ENCODE data around the gene APOBEC3C. TPM values are rescaled to one million over a fixed set of nuclear protein-coding genes. Genes with fewer than 3 reads are reported as not detected.
"Not testable (repeated sequence)": the region's sequence is repeated elsewhere in the genome, so short reads cannot be mapped to it uniquely, and the experiment has no call there.

APOBEC3C gene
- polyA plus RNA-seq, 1 donor from 2014 or later = not detected

DNA sequence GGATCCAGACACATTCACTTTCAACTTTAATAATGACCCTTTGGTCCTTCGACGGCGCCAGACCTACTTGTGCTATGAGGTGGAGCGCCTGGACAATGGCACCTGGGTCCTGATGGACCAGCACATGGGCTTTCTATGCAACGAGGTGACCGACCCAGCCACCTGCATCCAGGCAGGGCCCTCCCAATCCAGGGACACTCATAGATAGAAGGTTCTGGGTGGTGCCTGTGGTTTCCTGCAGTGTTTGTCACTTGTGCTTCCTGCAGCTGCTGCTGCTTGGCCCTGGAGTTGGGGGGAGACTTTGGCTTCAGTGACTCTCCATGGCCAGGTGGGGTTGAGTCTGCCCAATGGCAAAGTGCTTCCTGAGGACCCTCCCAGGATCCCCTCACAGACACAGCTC is 24.6 kb upstream of the APOBEC3C start:
- no peaks in the 10 kb centered on the region for H3K27me3 ChIP-seq (ENCODE audit: insufficient read depth, low read depth, low read length)
- no peak overlapping the region for H3K4me3 ChIP-seq (ENCODE audit: low read length)
- H3K9me3 ChIP-seq (ENCODE audit: low read length) = no peaks in the 10 kb centered on the region
- no peaks in the 10 kb centered on the region for H3F3A ChIP-seq (ENCODE audit: insufficient read depth, low read length, poor library complexity, severe bottlenecking)
- no peaks in the 10 kb centered on the region for H3K36me3 ChIP-seq (ENCODE audit: insufficient read depth, low read length)
- no peaks in the 10 kb centered on the region for H4K20me1 ChIP-seq (ENCODE audit: insufficient read depth)
- no peak for TF ChIP-seq CTCF (IDR thresholded peaks at IDR 0.05; ENCODE audit: poor library complexity, severe bottlenecking)
- TF ChIP-seq POLR2AphosphoS5 (IDR thresholded peaks at IDR 0.05) = no peak
- no peak for TF ChIP-seq TAF1 (IDR thresholded peaks at IDR 0.05; ENCODE audit: low read depth)
- TF ChIP-seq REST (IDR thresholded peaks at IDR 0.05; ENCODE audit: borderline replicate concordance) = no peak
- TF ChIP-seq EZH2 (IDR thresholded peaks at IDR 0.05; ENCODE audit: borderline replicate concordance, insufficient read depth, low read length, poor library complexity, severe bottlenecking) = no peak
- TF ChIP-seq EP300 (conservative IDR thresholded peaks at IDR 0.05; ENCODE audit: poor library complexity, severe bottlenecking) = no peak
- TF ChIP-seq MXI1 (conservative IDR thresholded peaks at IDR 0.05; ENCODE audit: poor library complexity, severe bottlenecking) = no peak
- no peak for TF ChIP-seq SMC3 (conservative IDR thresholded peaks at IDR 0.05; ENCODE audit: poor library complexity)
- TF ChIP-seq RAD21 (conservative IDR thresholded peaks at IDR 0.05) = no peak
- no peaks in the 10 kb centered on the region for H3K79me2 ChIP-seq (replicated peaks; ENCODE audit: insufficient read depth, low read length)
- H3K9me2 ChIP-seq (ENCODE audit: insufficient read depth, low read length) = no peaks in the 10 kb centered on the region
- no peak overlapping the region for H3K27ac ChIP-seq (ENCODE audit: low read length)
- no peak overlapping the region for H2AFZ ChIP-seq (ENCODE audit: low read depth, low read length)
- H3K9ac ChIP-seq (ENCODE audit: low read length) = no peak overlapping the region
- H3K4me2 ChIP-seq (ENCODE audit: low read length) = no peak overlapping the region

- not testable (repeated sequence) for H3K4me2 ChIP-seq (ENCODE audit: low read length); H3K4me3 ChIP-seq (ENCODE audit: low read length); H3K9ac ChIP-seq (ENCODE audit: low read length); H3K36me3 ChIP-seq (ENCODE audit: insufficient read depth, low read length); H4K20me1 ChIP-seq (ENCODE audit: insufficient read depth); H2AFZ ChIP-seq (ENCODE audit: low read depth, low read length); H3K27ac ChIP-seq (ENCODE audit: low read length); H3K27me3 ChIP-seq (ENCODE audit: insufficient read depth, low read depth, low read length); H3F3A ChIP-seq (ENCODE audit: insufficient read depth, low read length, poor library complexity, severe bottlenecking); H3K79me2 ChIP-seq (replicated peaks; ENCODE audit: insufficient read depth, low read length); H3K9me3 ChIP-seq (ENCODE audit: low read length); H3K9me2 ChIP-seq (ENCODE audit: insufficient read depth, low read length)
Observed at GRCh38 chr22:38992871-38993371, 21.1 kb upstream of the APOBEC3C start.

DNA sequence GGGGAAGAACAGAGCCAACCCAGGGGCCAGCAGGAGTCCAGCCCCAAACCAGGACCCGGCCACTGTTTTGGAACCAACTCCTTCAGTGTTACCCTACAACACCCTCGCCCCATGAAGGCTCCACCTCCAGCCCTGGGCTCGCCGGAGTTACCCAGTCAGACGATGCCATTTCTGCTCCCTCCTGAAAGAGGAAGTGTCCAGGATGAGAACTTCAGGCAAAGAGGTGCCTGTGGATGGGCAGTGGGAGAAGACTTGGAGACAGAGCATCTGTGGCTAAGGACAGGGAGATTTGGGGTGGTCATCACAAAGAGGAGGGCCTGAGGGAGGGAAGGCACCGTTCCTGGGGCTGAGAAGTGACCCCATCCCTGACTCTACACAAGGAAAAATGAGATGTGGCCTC is 18.0 kb upstream of the APOBEC3C start:
- no peak for TF ChIP-seq EZH2 (IDR thresholded peaks at IDR 0.05; ENCODE audit: borderline replicate concordance, insufficient read depth, low read length, poor library complexity, severe bottlenecking)
- TF ChIP-seq EP300 (conservative IDR thresholded peaks at IDR 0.05; ENCODE audit: poor library complexity, severe bottlenecking) = no peak
- TF ChIP-seq TAF1 (IDR thresholded peaks at IDR 0.05; ENCODE audit: low read depth) = no peak
- no peak for TF ChIP-seq RAD21 (conservative IDR thresholded peaks at IDR 0.05)
- no peak for TF ChIP-seq MXI1 (conservative IDR thresholded peaks at IDR 0.05; ENCODE audit: poor library complexity, severe bottlenecking)
- no peak for TF ChIP-seq SMC3 (conservative IDR thresholded peaks at IDR 0.05; ENCODE audit: poor library complexity)
- TF ChIP-seq CTCF (IDR thresholded peaks at IDR 0.05; ENCODE audit: poor library complexity, severe bottlenecking) = no peak
- no peak for TF ChIP-seq POLR2AphosphoS5 (IDR thresholded peaks at IDR 0.05)
- no peak for TF ChIP-seq REST (IDR thresholded peaks at IDR 0.05; ENCODE audit: borderline replicate concordance)
- H3K9me2 ChIP-seq (ENCODE audit: insufficient read depth, low read length) = no peaks in the 10 kb centered on the region

More for the DNA sequence above, 18.0 kb upstream of the APOBEC3C start:
- Histone ChIP-seq H3K36me3 (ENCODE audit: insufficient read depth, low read length) (no peaks in the 10 kb centered on the region), H3K4me2 (ENCODE audit: low read length) (no peak overlapping the region), H3K27me3 (ENCODE audit: insufficient read depth, low read depth, low read length) (no peaks in the 10 kb centered on the region), H3K79me2 (replicated peaks; ENCODE audit: insufficient read depth, low read length) (no peaks in the 10 kb centered on the region), H3K9ac (ENCODE audit: low read length) (no peak overlapping the region), H2AFZ (ENCODE audit: low read depth, low read length) (no peak overlapping the region), H3K27ac (ENCODE audit: low read length) (no peak overlapping the region), H3F3A (ENCODE audit: insufficient read depth, low read length, poor library complexity, severe bottlenecking) (no peaks in the 10 kb centered on the region), H3K9me3 (ENCODE audit: low read length) (no peaks in the 10 kb centered on the region), H4K20me1 (ENCODE audit: insufficient read depth) (no peaks in the 10 kb centered on the region), H3K4me3 (ENCODE audit: low read length) (no peak overlapping the region)

Measured in neural cell (in vitro differentiated cells).